Keratinocyte (primary cell): ENCODE results near the gene MOSMO. TPM values are rescaled to one million over a fixed set of nuclear protein-coding genes. Genes with fewer than 3 reads are reported as not detected.

Experiments
- DNase-seq: peaks from one replicate; pipeline ENCODE4 v3.0.0-alpha.2; 2011; ENCODE audit warnings: low read depth, missing footprints, low spot score
- FAIRE-seq: peaks from 2 replicates; lab custom pipeline; 2011; peaks lifted over from hg19 to GRCh38; lab: Jason Lieb, UNC
- H2AFZ ChIP-seq: 2 replicates; pipeline ENCODE4 v1.6.0; 2012; ENCODE audit warnings: low read length, control low read depth, inconsistent platforms; ENCODE audit not compliant: control insufficient read depth
- H3K27ac ChIP-seq: 2 replicates; pipeline ENCODE4 v1.5.1; 2011; ENCODE audit warnings: low read length; ENCODE audit not compliant: control insufficient read depth, insufficient read depth
- H3K27me3 ChIP-seq: 3 replicates; pipeline ENCODE4 v1.6.0; 2011; ENCODE audit warnings: low read length; ENCODE audit not compliant: control insufficient read depth, insufficient read depth; ENCODE audit errors: extremely low read depth
- H3K36me3 ChIP-seq, 2 experiments: 2 replicates in 1 of 2; 3 replicates in 1 of 2; pipeline ENCODE4 v1.5.1; 2011; ENCODE audit warnings: low read length in 2 of 2, mild to moderate bottlenecking in 1 of 2; ENCODE audit not compliant: control insufficient read depth in 2 of 2, insufficient read depth in 2 of 2; ENCODE audit errors: extremely low read depth in 1 of 2
- H3K4me1 ChIP-seq: 3 replicates; pipeline ENCODE4 v1.5.1; 2011; ENCODE audit warnings: low read length; ENCODE audit not compliant: control insufficient read depth, insufficient read depth; ENCODE audit errors: extremely low read depth
- H3K4me2 ChIP-seq: 3 replicates; pipeline ENCODE4 v1.6.0; 2011; ENCODE audit warnings: low read depth, low read length; ENCODE audit not compliant: control insufficient read depth, insufficient read depth; ENCODE audit errors: extremely low read depth
- H3K4me3 ChIP-seq, 3 experiments: fragments of 200-600 bp in 1 of 3; sonication (generic) in 1 of 3; 2 replicates in 2 of 3; 3 replicates in 1 of 3; pipeline ENCODE4 v1.5.1; 2011 to 2016; ENCODE audit warnings: low read length in 3 of 3, mild to moderate bottlenecking in 3 of 3, control low read depth in 2 of 3, inconsistent platforms in 1 of 3, low read depth in 1 of 3, mixed read lengths in 1 of 3, mixed run types in 1 of 3, moderate library complexity in 1 of 3; ENCODE audit not compliant: control insufficient read depth in 2 of 3, insufficient read depth in 2 of 3; ENCODE audit errors: extremely low read depth in 1 of 3
- H3K79me2 ChIP-seq: 2 replicates; pipeline ENCODE4 v1.6.0; 2012; ENCODE audit warnings: low read length; ENCODE audit not compliant: control insufficient read depth, insufficient read depth
- H3K9ac ChIP-seq: 3 replicates; pipeline ENCODE4 v1.6.0; 2011; ENCODE audit warnings: low read length; ENCODE audit not compliant: control insufficient read depth, insufficient read depth; ENCODE audit errors: extremely low read depth
- H3K9me1 ChIP-seq: 3 replicates; pipeline ENCODE4 v1.6.0; 2011; ENCODE audit warnings: low read length; ENCODE audit not compliant: control insufficient read depth, insufficient read depth; ENCODE audit errors: extremely low read depth
- H3K9me3 ChIP-seq: 2 replicates; pipeline ENCODE4 v1.5.1; 2012; ENCODE audit warnings: low read depth, low read length; ENCODE audit not compliant: control insufficient read depth
- H4K20me1 ChIP-seq: 3 replicates; pipeline ENCODE4 v1.6.0; 2011; ENCODE audit warnings: low read length; ENCODE audit not compliant: control insufficient read depth, insufficient read depth; ENCODE audit errors: extremely low read depth
- CTCF ChIP-seq, 3 experiments: IDR thresholded peaks in 1 of 3; conservative IDR thresholded peaks in 1 of 3; optimal IDR thresholded peaks in 1 of 3; 2 replicates in 2 of 3; 3 replicates in 1 of 3; pipeline versions ENCODE3 to v1.5.1; 2011; ENCODE audit warnings: low read length in 3 of 3, mild to moderate bottlenecking in 3 of 3, moderate library complexity in 2 of 3, control low read depth in 1 of 3, inconsistent platforms in 1 of 3; ENCODE audit not compliant: insufficient read depth in 2 of 3; ENCODE audit errors: extremely low read depth in 1 of 3
- EZH2 ChIP-seq: IDR thresholded peaks from one replicate; pipeline ENCODE4 v1.6.1; 2012; ENCODE audit warnings: inconsistent platforms, mild to moderate bottlenecking, low read length, moderate library complexity
- dilution Hi-C: fragments of 300-500 bp; cut with MboI; formaldehyde crosslinking; loops from one replicate; pipeline ENCODE4 v1.7.0; 2020; ENCODE audit warnings: low sequenced_read_pairs; ENCODE audit not compliant: extremely low pct_ligation_motif_present
- polyA plus RNA-seq, 5 experiments: library from polyadenylated mRNA; depleted of rRNA in 3 of 5; stranded (reverse) in 3 of 5; stranded (forward) in 1 of 5; unstranded in 1 of 5; fragments of >200 nt; gene quantifications; 1 replicate in 1 of 5; 2 replicates in 3 of 5; 3 replicates in 1 of 5; pipeline versions ENCODE4 v1.2.1 to v1.2.3, GENCODE V29; 2011 to 2012; ENCODE audit warnings: missing spikeins in 2 of 5, low read depth in 1 of 5, low replicate concordance in 1 of 5

Gene MOSMO
- polyA plus RNA-seq, 1 donor (not counting 4 experiments of a cell fraction or from before 2014, with no cell fraction given) = 26.2 TPM

- Histone ChIP-seq H3K4me3 (no peak overlapping the region), H3K9ac (no peak overlapping the region), H3K4me1 (no peaks in the 10 kb centered on the region), H4K20me1 (no peaks in the 10 kb centered on the region), H3K9me3 (no peaks in the 10 kb centered on the region), H2AFZ (no peak overlapping the region), H3K36me3 (peaks cover 37 to 46% of the 10 kb centered on the region in 2 experiments), H3K79me2 (peaks cover 3% of the 10 kb centered on the region), H3K27ac (no peak overlapping the region), H3K4me2 (no peak overlapping the region), H3K27me3 (no peaks in the 10 kb centered on the region), H3K9me1 (no peaks in the 10 kb centered on the region)
- no peak for DNase-seq
- FAIRE-seq = no peak
- TF ChIP-seq EZH2 = no peak
- TF ChIP-seq CTCF (optimal IDR thresholded peaks at IDR 0.05 in 1 of 3, IDR thresholded peaks at IDR 0.05 in 1 of 3, conservative IDR thresholded peaks at IDR 0.05 in 1 of 3; ENCODE audit: extremely low read depth in 1 of 3, insufficient read depth in 2 of 3, low read length in 3 of 3) = no peak
- dilution Hi-C loops = no loop called here
Observed at GRCh38 chr16:21962475-21962874, 45.4 kb upstream of the MOSMO start.

- no peak for TF ChIP-seq CTCF (optimal IDR thresholded peaks at IDR 0.05 in 1 of 3, IDR thresholded peaks at IDR 0.05 in 1 of 3, conservative IDR thresholded peaks at IDR 0.05 in 1 of 3; ENCODE audit: extremely low read depth in 1 of 3, insufficient read depth in 2 of 3, low read length in 3 of 3)
- TF ChIP-seq EZH2 = no peak
- FAIRE-seq = no peak
- Histone ChIP-seq H4K20me1 (no peaks in the 10 kb centered on the region), H3K4me3 (no peak overlapping the region), H3K9me1 (no peaks in the 10 kb centered on the region), H2AFZ (no peak overlapping the region), H3K27me3 (no peaks in the 10 kb centered on the region), H3K4me1 (no peaks in the 10 kb centered on the region), H3K9me3 (no peaks in the 10 kb centered on the region), H3K36me3 (peaks cover 34 to 41% of the 10 kb centered on the region in 2 experiments), H3K79me2 (no peaks in the 10 kb centered on the region), H3K27ac (no peak overlapping the region), H3K9ac (no peak overlapping the region), H3K4me2 (no peak overlapping the region)
- dilution Hi-C loops = no loop called here
- DNase-seq = no peak
Observed at GRCh38 chr16:21963887-21964286, 44.0 kb upstream of the MOSMO start.
